SW 1271 (cell line): ENCODE results near the gene OR10H4.
"Not testable (repeated sequence)": the region's sequence is repeated elsewhere in the genome, so short reads cannot be mapped to it uniquely, and the experiment has no call there.

Source experiments
- DNase-seq, 2 experiments: peaks; one replicate each; lab custom pipeline; 2025; lab: John Stamatoyannopoulos, UW

The OR10H4 gene

GRCh38 chr19:15937771-15938170 is 11.0 kb upstream of the OR10H4 start:
- DNase-seq, result no peak

GRCh38 chr19:15944401-15944800 is 4.4 kb upstream of the OR10H4 start:
- DNase-seq, result no peak

- DNase-seq, result no peak
These were observed 3.5 kb upstream of the OR10H4 start for GRCh38 chr19:15945301-15945700.

GRCh38 chr19:15954820-15955219 is 6.0 kb downstream of the OR10H4 start:
- no peak for DNase-seq

GRCh38 chr19:15962319-15962718 is 13.5 kb downstream of the OR10H4 start:
- no peak for DNase-seq

- DNase-seq, result no peak
These were observed 15.4 kb downstream of the OR10H4 start for GRCh38 chr19:15964231-15964630.

GRCh38 chr19:15971224-15971780 is 22.5 kb downstream of the OR10H4 start:
- no peak for DNase-seq

- not testable (repeated sequence) for DNase-seq
These were observed 23.2 kb downstream of the OR10H4 start for GRCh38 chr19:15972043-15972442.

GRCh38 chr19:15974856-15975255 is 26.0 kb downstream of the OR10H4 start:
- no peak for DNase-seq

GRCh38 chr19:15976836-15977689 is 28.3 kb downstream of the OR10H4 start:
- no peak for DNase-seq

- no peak for DNase-seq
These were observed 28.9 kb downstream of the OR10H4 start for GRCh38 chr19:15977690-15978089.

- DNase-seq, result no peak
These were observed 30.5 kb downstream of the OR10H4 start for GRCh38 chr19:15979293-15979692.

GRCh38 chr19:15985831-15986230 is 37.0 kb downstream of the OR10H4 start:
- DNase-seq, result not testable (repeated sequence)

- DNase-seq, result no peak
These were observed 37.9 kb downstream of the OR10H4 start for GRCh38 chr19:15986701-15987100.

GRCh38 chr19:15989889-15990288 is 41.1 kb downstream of the OR10H4 start:
- no peak for DNase-seq

GRCh38 chr19:15991602-15992001 is 42.8 kb downstream of the OR10H4 start:
- no peak for DNase-seq

GRCh38 chr19:15992014-15992413 is 43.2 kb downstream of the OR10H4 start:
- no peak for DNase-seq

- DNase-seq, result no peak
These were observed 46.7 kb downstream of the OR10H4 start for GRCh38 chr19:15995536-15995935.

- no peak for DNase-seq
These were observed 49.4 kb downstream of the OR10H4 start for GRCh38 chr19:15998166-15998565.
